OCI-LY3 (cell line): ENCODE results near the gene HOOK1.
A peak's percentile ranks its signal among the peaks of the same experiment; 100 is the strongest.

Source experiments
- EZH2phosphoT487 ChIP-seq: fragments of 200-600 bp; shearing (Covaris generic); IDR thresholded peaks from 2 replicates; pipeline ENCODE4 v1.6.1; 2018; ENCODE audit warnings: antibody characterized with exemption, mixed run types, low read depth
- TF ChIP-seq, protein P1 (sequence below): fragments of 200-600, 300-600 bp; sonication (generic); IDR thresholded peaks from 2 replicates; pipeline ENCODE4 v1.5.1; 2014; ENCODE audit warnings: antibody characterized with exemption, low read length, low read depth

DNA sequence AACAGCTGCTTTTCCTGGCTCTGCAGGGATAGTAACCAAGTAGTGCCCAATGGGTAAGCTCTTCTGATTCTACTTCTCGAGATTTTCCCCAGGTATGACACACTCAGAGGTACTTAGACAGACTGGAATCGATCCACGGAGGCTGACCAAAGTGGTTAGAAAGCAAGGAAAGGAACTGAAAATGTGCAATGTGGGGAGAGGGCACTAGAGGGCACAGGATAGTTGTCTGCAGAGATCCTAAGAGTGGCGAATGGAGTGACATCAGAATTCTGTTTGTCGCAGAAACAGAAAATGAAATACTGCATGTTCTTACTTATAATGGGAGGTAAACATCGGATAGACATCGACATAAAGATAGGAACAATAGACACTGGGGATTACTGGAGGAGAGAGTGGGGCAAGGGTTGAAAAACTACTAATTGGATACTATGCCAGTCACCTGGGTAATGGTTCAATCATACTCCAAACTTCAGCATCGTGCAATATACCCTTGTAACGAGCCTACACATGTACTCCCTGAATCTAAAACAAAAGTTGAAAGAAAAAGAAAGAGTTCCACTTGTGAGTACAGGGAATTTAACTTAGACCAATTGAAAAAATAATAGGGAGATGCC, 88.5 kb downstream of the HOOK1 start:
- TF ChIP-seq, protein P1, sequence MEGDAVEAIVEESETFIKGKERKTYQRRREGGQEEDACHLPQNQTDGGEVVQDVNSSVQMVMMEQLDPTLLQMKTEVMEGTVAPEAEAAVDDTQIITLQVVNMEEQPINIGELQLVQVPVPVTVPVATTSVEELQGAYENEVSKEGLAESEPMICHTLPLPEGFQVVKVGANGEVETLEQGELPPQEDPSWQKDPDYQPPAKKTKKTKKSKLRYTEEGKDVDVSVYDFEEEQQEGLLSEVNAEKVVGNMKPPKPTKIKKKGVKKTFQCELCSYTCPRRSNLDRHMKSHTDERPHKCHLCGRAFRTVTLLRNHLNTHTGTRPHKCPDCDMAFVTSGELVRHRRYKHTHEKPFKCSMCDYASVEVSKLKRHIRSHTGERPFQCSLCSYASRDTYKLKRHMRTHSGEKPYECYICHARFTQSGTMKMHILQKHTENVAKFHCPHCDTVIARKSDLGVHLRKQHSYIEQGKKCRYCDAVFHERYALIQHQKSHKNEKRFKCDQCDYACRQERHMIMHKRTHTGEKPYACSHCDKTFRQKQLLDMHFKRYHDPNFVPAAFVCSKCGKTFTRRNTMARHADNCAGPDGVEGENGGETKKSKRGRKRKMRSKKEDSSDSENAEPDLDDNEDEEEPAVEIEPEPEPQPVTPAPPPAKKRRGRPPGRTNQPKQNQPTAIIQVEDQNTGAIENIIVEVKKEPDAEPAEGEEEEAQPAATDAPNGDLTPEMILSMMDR: peak; percentile 56
- no peak for TF ChIP-seq EZH2phosphoT487
